Transverse colon (tissue), 4 donors: ENCODE results near the gene ZNF367. TPM values are rescaled to one million over a fixed set of nuclear protein-coding genes. Genes with fewer than 3 reads are reported as not detected.

Source experiments
- DNase-seq: peaks from one replicate; pipeline ENCODE4 v3.0.0-alpha.2; 2019
- H3K27ac ChIP-seq, 4 donors: fragments of 200-600 bp; sonication (generic); 2 replicates each; pipeline ENCODE4 v1.5.1; 2016 to 2018; ENCODE audit warnings: inconsistent platforms in 4 of 4
- H3K27me3 ChIP-seq: fragments of 200-600 bp; sonication (generic); 2 replicates; pipeline ENCODE4 v1.5.1; 2017; ENCODE audit warnings: inconsistent platforms
- H3K36me3 ChIP-seq, 4 donors: fragments of 200-600 bp; sonication (generic); 2 replicates each; pipeline ENCODE4 v1.5.1; 2017 to 2019; ENCODE audit warnings: inconsistent platforms in 4 of 4
- H3K4me1 ChIP-seq, 4 donors: fragments of 200-600 bp; sonication (generic); 2 replicates each; pipeline ENCODE4 v1.5.1; 2017 to 2020; ENCODE audit warnings: inconsistent platforms in 4 of 4
- H3K4me3 ChIP-seq, 4 donors: fragments of 200-600 bp; sonication (generic); 1 replicate in 1 of 4; 2 replicates in 3 of 4; pipeline versions ENCODE4 v1.5.1 to v1.6.1; 2017 to 2019; ENCODE audit warnings: inconsistent platforms in 4 of 4
- H3K9me3 ChIP-seq, 2 donors: fragments of 200-600 bp; sonication (generic); 2 replicates each; pipeline ENCODE4 v1.5.1; 2017 to 2019; ENCODE audit warnings: inconsistent platforms in 2 of 2
- EP300 ChIP-seq: sonication (generic); formaldehyde crosslinking; IDR thresholded peaks from one replicate; pipeline ENCODE4 v1.6.1; 2017; ENCODE audit warnings: antibody characterized with exemption, low read depth
- POLR2A ChIP-seq: fragments of 450-650 bp; IDR thresholded peaks from one replicate; pipeline ENCODE4 v1.6.1; 2016; ENCODE audit warnings: antibody characterized with exemption, mild to moderate bottlenecking, moderate library complexity
- POLR2AphosphoS5 ChIP-seq, 3 donors: sonication (generic); formaldehyde crosslinking; IDR thresholded peaks; one replicate each; pipeline ENCODE4 v1.6.1; 2016; ENCODE audit warnings: antibody characterized with exemption in 3 of 3
- WGBS, 2 donors: methylation state at CpG; one replicate each; pipeline ENCODE4 v1.1.5; 2018; ENCODE audit warnings: low coverage in 1 of 2; 5-methylcytosine and 5-hydroxymethylcytosine counted together
- in situ Hi-C, 4 donors: fragments of 200-750 bp; cut with MboI; loops; one replicate each; pipeline versions ENCODE4 v1.15.0 to v1.15.1; 2017; ENCODE audit warnings: low sequenced_read_pairs in 3 of 4, low pct_ligation_motif_present in 1 of 4, low pct_unique_long_range_greater_than_20kb in 1 of 4
- intact Hi-C: fragments of 100-400 bp; cut with DNase I; formaldehyde crosslinking; loops from one replicate; pipeline ENCODE4 v1.15.1; 2023; ENCODE audit warnings: low total_unique reads
- total RNA-seq, 4 donors: library from RNA; depleted of rRNA; stranded (reverse); fragments of >200 nt; gene quantifications; one replicate each; pipeline ENCODE4 v1.1.0, GENCODE V29; 2016
- TF ChIP-seq, protein P1 (sequence below), 5 experiments: fragments of 200-600 bp in 3 of 5; fragments of 450-650 bp in 2 of 5; sonication (generic) in 3 of 5; IDR thresholded peaks; 1 replicate in 2 of 5; 2 replicates in 3 of 5; pipeline ENCODE4 v1.5.1; 2016 to 2017; ENCODE audit warnings: antibody characterized with exemption in 5 of 5, inconsistent platforms in 3 of 5, mild to moderate bottlenecking in 2 of 5, moderate library complexity in 1 of 5

The ZNF367 gene
- total RNA-seq, 4 donors from 2014 or later: 1.2 to 2.1 (median 1.4) TPM; not detected in 1

DNA sequence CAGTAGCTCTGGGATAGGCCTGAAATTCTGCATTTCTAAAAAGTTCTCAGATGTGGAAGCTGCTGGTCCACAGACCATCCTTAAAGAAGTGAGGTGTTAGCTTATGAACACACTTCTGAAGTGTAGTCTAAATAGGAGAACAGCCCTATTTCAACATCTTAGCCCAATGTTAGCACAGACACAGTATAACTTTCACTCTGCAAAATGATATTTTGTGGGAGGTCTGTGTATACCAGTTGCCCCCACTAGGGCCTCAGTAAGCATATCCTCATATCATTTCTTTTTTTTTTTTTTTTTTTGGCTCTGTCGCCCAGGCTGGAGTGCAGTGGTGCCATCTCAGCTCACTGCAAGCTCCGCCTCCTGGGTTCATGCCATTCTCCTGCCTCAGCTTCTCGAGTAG, 24.3 kb upstream of the ZNF367 start:
- DNase-seq: no peak
- no peaks in the 10 kb centered on the region for H3K9me3 ChIP-seq
- TF ChIP-seq, protein P1, sequence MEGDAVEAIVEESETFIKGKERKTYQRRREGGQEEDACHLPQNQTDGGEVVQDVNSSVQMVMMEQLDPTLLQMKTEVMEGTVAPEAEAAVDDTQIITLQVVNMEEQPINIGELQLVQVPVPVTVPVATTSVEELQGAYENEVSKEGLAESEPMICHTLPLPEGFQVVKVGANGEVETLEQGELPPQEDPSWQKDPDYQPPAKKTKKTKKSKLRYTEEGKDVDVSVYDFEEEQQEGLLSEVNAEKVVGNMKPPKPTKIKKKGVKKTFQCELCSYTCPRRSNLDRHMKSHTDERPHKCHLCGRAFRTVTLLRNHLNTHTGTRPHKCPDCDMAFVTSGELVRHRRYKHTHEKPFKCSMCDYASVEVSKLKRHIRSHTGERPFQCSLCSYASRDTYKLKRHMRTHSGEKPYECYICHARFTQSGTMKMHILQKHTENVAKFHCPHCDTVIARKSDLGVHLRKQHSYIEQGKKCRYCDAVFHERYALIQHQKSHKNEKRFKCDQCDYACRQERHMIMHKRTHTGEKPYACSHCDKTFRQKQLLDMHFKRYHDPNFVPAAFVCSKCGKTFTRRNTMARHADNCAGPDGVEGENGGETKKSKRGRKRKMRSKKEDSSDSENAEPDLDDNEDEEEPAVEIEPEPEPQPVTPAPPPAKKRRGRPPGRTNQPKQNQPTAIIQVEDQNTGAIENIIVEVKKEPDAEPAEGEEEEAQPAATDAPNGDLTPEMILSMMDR (IDR thresholded peaks at IDR 0.05): peak in 1 of 5 experiments; percentile 9
- no peak for TF ChIP-seq POLR2A
- peaks cover under 1% of the 10 kb centered on the region for H3K27me3 ChIP-seq
- in situ Hi-C loops (loop anchor here (10.0 kb wide), 4 partner anchors 118 to 222 kb away; partner anchors contain the start of gene PRXL2C (in 2 of the 4)), intact Hi-C loops (loop anchor here (10.0 kb wide), 1 partner anchor 98 kb away; no protein-coding TSS in a partner anchor)
- H3K36me3 ChIP-seq: no peaks in the 10 kb centered on the region
- WGBS, 2 donors: 84% methylated on average over 3 of the region's 3 CpGs; no CpG with 5 or more reads in 1 of the 2 donors
- no peak overlapping the region for H3K27ac ChIP-seq
- no peaks in the 10 kb centered on the region for H3K4me1 ChIP-seq
- H3K4me3 ChIP-seq: no peak overlapping the region

DNA sequence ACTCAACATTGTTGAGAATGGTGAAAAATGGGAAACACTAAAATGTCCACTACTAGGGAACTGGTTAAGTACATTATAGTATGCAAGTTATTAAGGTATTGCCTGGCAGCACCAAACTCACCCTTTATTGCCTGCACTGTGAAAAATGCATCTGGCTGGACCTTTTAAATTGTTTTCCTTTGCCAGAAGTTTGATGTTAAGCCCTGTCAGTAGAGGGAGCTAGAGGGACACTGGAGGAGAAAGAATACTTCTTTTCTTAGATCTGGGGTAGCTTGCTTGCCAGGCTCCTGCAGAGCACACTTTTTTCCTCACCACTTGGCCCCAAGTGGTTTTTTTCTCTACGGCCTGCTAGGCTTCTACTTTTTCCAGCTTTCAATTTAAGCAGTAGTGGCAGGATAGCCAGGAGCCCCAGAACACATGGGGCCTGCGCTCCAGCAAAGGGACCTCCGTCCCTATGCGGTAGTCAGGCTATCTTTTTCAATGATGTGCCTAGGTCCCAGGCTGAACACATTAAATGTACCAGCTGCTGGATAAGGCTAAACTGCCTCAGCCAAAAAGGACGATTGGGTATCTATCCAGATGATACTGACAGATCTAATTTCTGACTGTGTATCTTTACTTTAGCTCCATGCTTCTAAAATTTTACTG, 23.8 kb upstream of the ZNF367 start:
- Histone ChIP-seq H3K36me3 (no peaks in the 10 kb centered on the region), H3K27ac (no peak overlapping the region), H3K9me3 (no peaks in the 10 kb centered on the region), H3K27me3 (no peaks in the 10 kb centered on the region), H3K4me3 (no peak overlapping the region), H3K4me1 (no peaks in the 10 kb centered on the region)
- in situ Hi-C loops: loop anchor here (10.0 kb wide), 4 partner anchors 117 to 223 kb away; partner anchors contain the start of gene PRXL2C (in 2 of the 4)
- no peak for TF ChIP-seq POLR2AphosphoS5 (IDR thresholded peaks at IDR 0.05)
- TF ChIP-seq, protein P1 (IDR thresholded peaks at IDR 0.05): peak; percentile 46 to 58 (median 53)
- no peak for TF ChIP-seq EP300
- intact Hi-C loops: loop anchor here (10.0 kb wide), 1 partner anchor 97 kb away; no protein-coding TSS in a partner anchor
- no peak for DNase-seq
- WGBS, 2 donors: 78 to 83% methylated on average over 2 to 5 of the region's 5 CpGs

DNA sequence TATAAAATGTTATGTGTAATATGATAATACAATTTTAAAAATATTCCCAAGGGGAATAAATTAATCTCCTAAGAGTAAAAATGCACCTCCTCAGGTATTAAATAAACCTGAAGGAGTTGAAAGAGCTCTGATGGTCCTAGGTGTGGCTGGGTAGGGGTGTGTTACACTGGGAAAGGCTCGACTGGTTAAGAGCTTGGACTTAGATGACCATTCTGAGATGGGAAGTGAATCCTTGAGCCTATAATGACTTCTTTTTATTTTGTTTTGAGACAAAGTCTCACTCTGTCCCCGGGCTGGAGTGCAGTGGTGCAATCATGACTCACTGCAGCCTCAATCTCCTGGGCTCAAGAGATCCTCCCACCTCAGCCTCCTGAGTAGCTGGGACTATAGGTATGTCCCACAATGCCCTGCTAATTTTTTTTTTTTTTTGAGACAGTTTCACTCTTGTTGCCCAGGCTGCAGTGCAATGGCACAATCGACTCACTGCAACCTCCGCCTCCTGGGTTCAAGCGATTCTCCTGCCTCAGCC, 22.6 kb upstream of the ZNF367 start:
- H3K4me3 ChIP-seq: no peak overlapping the region
- DNase-seq: no peak
- in situ Hi-C loops (loop anchor here (10.0 kb wide), 4 partner anchors 116 to 224 kb away; partner anchors contain the start of gene PRXL2C (in 2 of the 4)), intact Hi-C loops (loop anchor here (10.0 kb wide), 1 partner anchor 96 kb away; no protein-coding TSS in a partner anchor)
- TF ChIP-seq EP300: no peak
- no peak for TF ChIP-seq POLR2AphosphoS5 (IDR thresholded peaks at IDR 0.05)
- TF ChIP-seq POLR2A: no peak
- TF ChIP-seq, protein P1 (IDR thresholded peaks at IDR 0.05): no peak
- no peaks in the 10 kb centered on the region for H3K9me3 ChIP-seq
- 66 to 81% methylated on average over 2 to 5 of the region's 5 CpGs for WGBS, 2 donors
- H3K4me1 ChIP-seq: no peaks in the 10 kb centered on the region
- no peaks in the 10 kb centered on the region for H3K27me3 ChIP-seq
- H3K36me3 ChIP-seq: no peaks in the 10 kb centered on the region
- H3K27ac ChIP-seq: no peak overlapping the region

DNA sequence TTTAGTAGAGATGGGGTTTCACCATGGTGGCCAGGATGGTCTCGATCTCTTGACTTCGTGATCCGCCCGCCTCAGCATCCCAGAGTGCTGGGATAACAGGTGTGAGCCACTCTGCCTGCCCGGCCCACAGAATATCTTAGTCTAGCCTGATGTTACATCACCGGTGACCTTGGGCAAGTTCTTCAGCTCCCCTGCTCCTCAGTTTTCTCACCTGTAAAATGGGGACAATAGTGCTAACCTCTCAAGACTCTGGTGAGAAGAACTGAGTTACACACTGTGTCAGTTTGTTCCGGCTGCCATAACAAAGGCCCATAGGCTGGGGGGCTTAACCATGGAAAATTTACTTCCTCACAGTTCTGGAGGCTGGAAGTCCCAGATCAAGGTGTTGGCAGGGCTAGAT, 19.3 kb upstream of the ZNF367 start:
- no peaks in the 10 kb centered on the region for H3K27me3 ChIP-seq
- in situ Hi-C loops: loop anchor here in 1 of 4 donors (10.0 kb wide), 1 partner anchor 113 kb away; no protein-coding TSS in a partner anchor
- TF ChIP-seq POLR2A (no peak), POLR2AphosphoS5 (IDR thresholded peaks at IDR 0.05) (no peak), EP300 (no peak)
- TF ChIP-seq, protein P1 (IDR thresholded peaks at IDR 0.05): no peak
- intact Hi-C loops: no loop called here
- no peak overlapping the region for H3K27ac ChIP-seq
- H3K9me3 ChIP-seq: no peaks in the 10 kb centered on the region
- WGBS, 2 donors: 96% methylated on average over 7 of the region's 7 CpGs; no CpG with 5 or more reads in 1 of the 2 donors
- H3K36me3 ChIP-seq: no peaks in the 10 kb centered on the region
- no peak overlapping the region for H3K4me3 ChIP-seq
- DNase-seq: no peak
- no peaks in the 10 kb centered on the region for H3K4me1 ChIP-seq
